Epidermal melanocyte (primary cell): Measurements from ENCODE around the gene LRRC56.

ENCODE experiments used
- DNase-seq: peaks from one replicate; pipeline ENCODE4 v3.0.0; 2011; ENCODE audit warnings: low spot score; ENCODE audit not compliant: insufficient read length

The LRRC56 gene

DNA sequence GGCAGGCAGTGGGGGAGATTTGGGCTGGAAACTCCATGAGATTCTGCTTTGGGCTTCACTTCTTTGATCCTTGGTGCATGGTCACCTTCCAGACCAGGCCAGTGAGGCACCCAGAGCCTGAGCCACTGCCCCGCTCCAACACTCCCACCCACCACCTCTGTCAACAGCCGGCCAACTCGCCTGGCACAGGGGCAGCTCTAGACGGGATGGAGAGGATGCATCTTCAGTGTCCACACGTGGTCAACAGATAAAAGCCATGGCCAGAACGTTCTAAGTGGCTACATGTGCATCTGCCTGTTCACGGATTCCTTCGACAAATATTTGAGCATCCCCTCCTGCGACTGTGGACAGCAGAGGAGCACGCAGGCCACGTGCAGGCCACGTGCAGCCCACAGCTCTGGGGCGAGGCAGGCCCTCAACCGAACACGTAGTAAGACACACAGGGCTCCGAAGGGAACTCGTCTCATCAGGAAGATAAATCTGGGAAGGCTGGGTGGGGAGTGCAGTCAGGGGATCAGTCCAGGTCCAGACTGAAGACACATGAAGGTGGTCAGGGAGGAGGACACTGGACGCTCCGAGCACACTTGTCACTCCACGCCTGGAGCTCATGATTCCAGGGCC is 1.2 kb downstream of the LRRC56 start:
- DNase-seq, result no peak

- no peak for DNase-seq
These were observed 2.7 kb downstream of the LRRC56 start for GRCh38 chr11:539971-540481.

- DNase-seq, result no peak
These were observed 3.5 kb downstream of the LRRC56 start for GRCh38 chr11:540583-541432.

DNA sequence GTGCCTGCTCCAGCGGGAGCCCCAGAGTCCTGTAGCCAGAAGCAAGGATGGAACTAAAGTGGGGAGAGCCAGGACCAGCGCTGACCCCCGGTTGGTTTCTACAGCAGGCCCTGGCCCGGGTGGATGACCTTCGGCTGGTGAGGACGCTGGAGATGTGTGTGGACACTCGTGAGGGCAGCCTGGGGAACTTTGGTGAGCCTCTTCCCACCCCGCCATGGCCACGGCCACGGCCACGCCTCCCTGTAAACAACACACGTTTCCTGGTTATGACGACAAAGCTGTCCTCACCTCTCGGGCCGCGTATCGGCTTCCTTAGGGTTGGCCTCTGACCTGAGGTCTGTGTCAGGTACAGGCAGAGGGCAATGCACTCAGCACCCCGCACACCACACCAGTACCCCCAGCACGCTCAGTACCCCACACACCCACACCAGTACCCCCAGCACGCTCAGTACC is 4.1 kb downstream of the LRRC56 start:
- no peak for DNase-seq

DNA sequence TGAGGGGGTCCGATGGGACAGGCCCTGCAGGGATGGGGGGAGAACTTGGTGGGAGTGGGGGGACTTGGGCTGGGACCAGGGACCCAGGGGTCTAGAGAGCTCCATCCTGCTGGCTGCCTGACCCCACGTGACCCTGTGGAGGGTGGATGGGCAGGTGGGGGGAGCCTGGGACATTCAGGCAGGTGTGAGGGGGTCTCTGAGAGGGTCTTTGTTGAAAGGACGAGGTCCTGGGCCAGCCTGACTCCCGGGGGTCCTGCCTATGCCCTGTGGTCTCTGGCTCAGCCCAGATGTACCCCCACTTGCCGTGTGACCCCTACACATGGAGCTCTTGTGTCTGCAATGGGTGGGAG is 7.5 kb downstream of the LRRC56 start:
- DNase-seq, result no peak

- DNase-seq, result no peak
These were observed 7.8 kb downstream of the LRRC56 start for GRCh38 chr11:545171-545570.

- no peak for DNase-seq
These were observed 11.6 kb downstream of the LRRC56 start for GRCh38 chr11:548700-549603.

DNA sequence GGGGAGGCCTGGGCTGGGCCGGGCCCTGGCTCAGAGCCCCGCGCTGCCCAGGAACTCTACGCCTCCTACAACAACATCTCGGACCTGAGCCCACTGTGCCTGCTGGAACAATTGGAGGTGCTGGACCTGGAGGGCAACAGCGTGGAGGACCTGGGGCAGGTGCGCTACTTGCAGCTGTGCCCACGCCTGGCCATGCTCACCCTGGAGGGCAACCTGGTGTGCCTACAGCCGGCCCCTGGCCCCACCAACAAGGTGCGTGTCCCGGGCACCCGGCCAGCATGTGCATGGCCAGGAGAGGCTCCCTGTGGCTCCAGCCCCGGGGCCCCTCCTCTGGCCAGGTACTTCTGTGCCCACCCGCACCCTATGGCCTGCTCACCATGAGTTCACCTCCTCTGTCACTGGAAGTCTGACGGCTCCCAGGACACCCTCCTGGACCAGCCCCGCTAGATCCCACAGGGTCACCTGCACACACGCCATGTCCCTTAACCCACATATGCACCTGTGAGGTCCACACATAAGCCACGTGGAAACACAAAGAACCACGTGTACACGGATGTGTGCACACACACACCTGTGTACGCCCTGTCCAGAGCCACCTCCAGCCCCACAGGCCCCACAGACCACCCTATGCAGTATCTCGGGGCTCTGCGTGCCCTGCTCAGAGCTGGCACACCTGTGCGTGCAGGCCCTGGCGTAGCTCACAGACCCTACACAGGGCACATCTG is 12.9 kb downstream of the LRRC56 start:
- DNase-seq, result no peak

GRCh38 chr11:550746-551085 is 13.4 kb downstream of the LRRC56 start:
- no peak for DNase-seq

DNA sequence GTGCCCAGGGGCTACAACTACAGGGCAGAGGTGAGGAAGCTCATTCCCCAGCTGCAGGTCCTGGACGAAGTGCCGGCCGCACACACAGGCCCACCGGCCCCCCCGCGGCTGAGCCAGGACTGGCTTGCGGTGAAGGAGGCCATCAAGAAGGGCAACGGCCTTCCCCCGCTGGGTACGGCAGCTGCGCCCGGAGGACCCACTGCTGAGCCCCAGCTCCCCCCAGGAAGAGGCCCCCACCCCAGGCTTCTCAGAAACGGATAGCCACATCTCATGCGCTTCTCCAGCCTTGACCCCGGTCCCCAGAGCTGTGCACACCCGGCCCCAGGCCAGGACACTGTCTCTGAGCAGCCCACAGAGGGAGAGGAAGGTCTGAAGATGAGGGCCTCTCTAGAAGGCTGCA is 13.8 kb downstream of the LRRC56 start:
- DNase-seq, result no peak

DNA sequence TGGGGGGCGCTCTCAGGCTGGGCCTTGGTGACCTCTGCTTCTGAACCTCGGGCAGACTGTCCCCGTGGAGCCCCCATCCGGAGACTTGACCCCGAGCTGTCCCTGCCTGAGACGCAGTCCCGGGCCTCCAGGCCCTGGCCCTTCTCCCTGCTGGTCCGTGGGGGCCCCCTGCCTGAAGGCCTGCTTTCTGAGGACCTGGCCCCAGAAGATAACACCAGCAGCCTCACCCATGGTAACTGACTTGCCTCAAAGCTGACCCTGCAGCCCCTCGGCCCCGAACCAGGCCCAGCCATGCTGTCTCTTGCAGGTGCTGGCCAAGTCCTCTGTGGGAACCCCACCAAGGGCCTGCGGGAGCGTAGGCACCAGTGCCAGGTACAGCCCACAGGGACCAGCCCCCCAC is 14.3 kb downstream of the LRRC56 start:
- DNase-seq, result no peak

- no peak for DNase-seq
These were observed 16.0 kb downstream of the LRRC56 start for GRCh38 chr11:553083-553987.

- no peak for DNase-seq
These were observed 16.6 kb downstream of the LRRC56 start for GRCh38 chr11:553988-554340.

GRCh38 chr11:554428-555226 is 17.3 kb downstream of the LRRC56 start:
- DNase-seq, result no peak

- no peak for DNase-seq
These were observed 18.0 kb downstream of the LRRC56 start for GRCh38 chr11:555227-555779.

GRCh38 chr11:555780-556661 is 18.7 kb downstream of the LRRC56 start:
- DNase-seq, result no peak

GRCh38 chr11:556662-557256 is 19.4 kb downstream of the LRRC56 start:
- no peak for DNase-seq
